Mammary epithelial cell (primary cell): ENCODE results near the gene TENM3.

ENCODE experiments used
- EZH2 ChIP-seq: IDR thresholded peaks from 2 replicates; pipeline ENCODE4 v1.6.1; 2012; ENCODE audit warnings: low read length, inconsistent platforms, borderline replicate concordance
- TF ChIP-seq, protein P1 (sequence below), 2 donors: IDR thresholded peaks in 1 of 2; conservative IDR thresholded peaks in 1 of 2; 2 replicates each; pipeline ENCODE4 v1.5.1; 2011 to 2012; ENCODE audit warnings: inconsistent platforms in 2 of 2, low read length in 2 of 2, mild to moderate bottlenecking in 2 of 2, control low read depth in 1 of 2, low read depth in 1 of 2; ENCODE audit not compliant: insufficient read depth in 1 of 2; ENCODE audit errors: extremely low read depth in 1 of 2

DNA sequence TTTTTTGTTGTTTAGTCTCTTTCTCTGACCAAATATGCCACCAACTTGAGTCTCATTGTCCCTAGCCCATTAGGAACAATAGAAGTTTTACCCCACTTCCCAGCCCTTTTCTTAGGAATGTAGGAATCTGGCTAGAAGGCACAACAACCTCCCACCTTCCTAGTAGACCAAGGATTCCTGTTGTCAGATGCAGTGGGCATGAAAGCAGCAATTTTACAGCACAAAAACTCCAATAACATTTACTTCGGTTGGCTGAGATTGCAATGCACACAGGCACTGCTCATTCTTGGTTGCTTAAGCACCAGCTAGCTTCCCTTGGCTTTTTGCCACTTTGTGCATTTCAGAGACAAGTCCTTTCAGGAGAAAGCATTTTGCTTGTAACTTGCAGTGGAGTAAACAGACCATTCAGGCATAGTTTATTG is 312.8 kb downstream of the TENM3 start:
- TF ChIP-seq, protein P1, sequence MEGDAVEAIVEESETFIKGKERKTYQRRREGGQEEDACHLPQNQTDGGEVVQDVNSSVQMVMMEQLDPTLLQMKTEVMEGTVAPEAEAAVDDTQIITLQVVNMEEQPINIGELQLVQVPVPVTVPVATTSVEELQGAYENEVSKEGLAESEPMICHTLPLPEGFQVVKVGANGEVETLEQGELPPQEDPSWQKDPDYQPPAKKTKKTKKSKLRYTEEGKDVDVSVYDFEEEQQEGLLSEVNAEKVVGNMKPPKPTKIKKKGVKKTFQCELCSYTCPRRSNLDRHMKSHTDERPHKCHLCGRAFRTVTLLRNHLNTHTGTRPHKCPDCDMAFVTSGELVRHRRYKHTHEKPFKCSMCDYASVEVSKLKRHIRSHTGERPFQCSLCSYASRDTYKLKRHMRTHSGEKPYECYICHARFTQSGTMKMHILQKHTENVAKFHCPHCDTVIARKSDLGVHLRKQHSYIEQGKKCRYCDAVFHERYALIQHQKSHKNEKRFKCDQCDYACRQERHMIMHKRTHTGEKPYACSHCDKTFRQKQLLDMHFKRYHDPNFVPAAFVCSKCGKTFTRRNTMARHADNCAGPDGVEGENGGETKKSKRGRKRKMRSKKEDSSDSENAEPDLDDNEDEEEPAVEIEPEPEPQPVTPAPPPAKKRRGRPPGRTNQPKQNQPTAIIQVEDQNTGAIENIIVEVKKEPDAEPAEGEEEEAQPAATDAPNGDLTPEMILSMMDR (conservative IDR thresholded peaks at IDR 0.05 in 1 of 2, IDR thresholded peaks at IDR 0.05 in 1 of 2; ENCODE audit: extremely low read depth in 1 of 2, insufficient read depth in 1 of 2, low read depth in 1 of 2, low read length in 2 of 2) = no peak
- no peak for TF ChIP-seq EZH2
